Dendritic cell treated with granulocyte-macrophage colony-stimulating factor and Interleukin-4, amounts not matched to agents 40 ng/mL and 50 ng/mL, for 4 days (primary cell): ENCODE results near the gene APOL4.

ENCODE experiments used
- H3K27ac Mint-ChIP-seq: one replicate; pipeline ENCODE4 v1.8.0; 2022; ENCODE audit warnings: mild to moderate bottlenecking, mixed read lengths
- H3K27me3 Mint-ChIP-seq: one replicate; pipeline ENCODE4 v1.8.0; 2022; ENCODE audit warnings: mild to moderate bottlenecking, mixed read lengths
- H3K36me3 Mint-ChIP-seq: one replicate; pipeline ENCODE4 v1.8.0; 2022; ENCODE audit warnings: low read depth, mixed read lengths
- H3K4me1 Mint-ChIP-seq: one replicate; pipeline ENCODE4 v1.8.0; 2022; ENCODE audit warnings: low read depth, mixed read lengths
- H3K4me3 Mint-ChIP-seq: one replicate; pipeline ENCODE4 v1.8.0; 2022; ENCODE audit warnings: mild to moderate bottlenecking, moderate library complexity, mixed read lengths
- H3K9me3 Mint-ChIP-seq: one replicate; pipeline ENCODE4 v1.8.0; 2022; ENCODE audit warnings: mixed read lengths
- intact Hi-C: fragments of 100-400 bp; cut with micrococcal nuclease; formaldehyde crosslinking; loops from one replicate; pipeline ENCODE4 v1.15.0; 2022

APOL4 gene

DNA sequence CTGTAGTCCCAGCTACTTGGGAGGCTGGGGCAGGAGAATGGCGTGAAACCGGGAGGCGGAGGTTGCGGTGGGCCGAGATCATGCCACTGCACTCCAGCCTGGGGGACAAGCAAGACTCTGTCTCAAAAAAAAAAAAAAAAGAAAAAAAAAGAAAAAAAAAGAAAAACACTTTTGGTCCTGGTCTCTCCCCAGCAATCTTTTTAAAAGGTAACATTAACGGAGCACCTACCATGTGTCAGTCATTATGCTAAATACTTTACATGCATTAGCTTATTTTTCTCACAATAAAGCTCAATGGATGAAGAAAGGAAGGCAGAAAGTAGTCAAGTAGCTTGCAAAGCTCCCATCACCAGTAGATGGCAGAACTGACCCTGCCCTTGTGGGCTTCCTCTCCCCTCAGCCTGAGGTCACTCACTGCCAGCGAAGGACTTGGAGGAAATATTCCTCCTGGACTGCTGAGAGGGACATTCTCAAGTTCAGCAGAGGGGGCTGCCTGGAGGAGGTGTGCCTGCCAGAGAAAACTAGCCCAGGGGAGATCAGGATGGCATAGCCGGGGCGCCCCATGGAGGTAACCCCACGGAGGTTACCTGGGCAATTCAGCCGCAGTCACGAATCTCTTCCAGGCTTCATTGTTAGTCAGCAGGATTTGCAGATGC, 56.6 kb downstream of the APOL4 start:
- no peaks in the 10 kb centered on the region for H3K27me3 Mint-ChIP-seq
- no peak overlapping the region for H3K4me3 Mint-ChIP-seq
- intact Hi-C loops: loop anchor here (1.0 kb wide), 1 partner anchor 35 kb away; no protein-coding TSS in a partner anchor
- H3K4me1 Mint-ChIP-seq: peaks cover 33% of the 10 kb centered on the region
- no peak overlapping the region for H3K27ac Mint-ChIP-seq
- no peaks in the 10 kb centered on the region for H3K9me3 Mint-ChIP-seq
- peaks cover 68% of the 10 kb centered on the region for H3K36me3 Mint-ChIP-seq

DNA sequence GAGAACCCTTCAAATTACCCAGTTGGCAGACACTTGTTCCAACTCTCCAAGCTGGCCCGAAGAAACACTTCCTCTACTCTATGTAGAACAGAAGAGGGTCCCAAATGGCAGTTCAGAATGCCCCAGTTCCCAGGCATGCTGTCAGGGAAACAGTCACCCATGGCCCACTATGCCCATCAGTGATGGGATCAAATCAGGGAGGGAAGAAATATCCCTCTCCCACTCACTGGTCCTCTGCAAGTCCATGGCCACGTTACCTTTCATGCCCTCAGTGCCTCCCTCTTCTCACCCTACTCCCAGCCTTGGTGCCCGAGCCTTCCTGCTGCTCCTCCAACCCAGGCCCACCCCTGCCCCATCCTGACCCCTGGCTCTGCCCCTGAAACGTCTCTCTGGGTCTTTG, 57.7 kb downstream of the APOL4 start:
- intact Hi-C loops: no loop called here

GRCh38 chr22:36143066-36143815, 58.4 kb downstream of the APOL4 start:
- intact Hi-C loops: no loop called here
- Mint-ChIP-seq H3K27me3 (no peaks in the 10 kb centered on the region), H3K4me1 (peaks cover 28% of the 10 kb centered on the region), H3K27ac (no peak overlapping the region), H3K9me3 (no peaks in the 10 kb centered on the region), H3K36me3 (peaks cover 58% of the 10 kb centered on the region), H3K4me3 (no peak overlapping the region)

More for the DNA sequence above, 57.7 kb downstream of the APOL4 start:
- no peaks in the 10 kb centered on the region for H3K27me3 Mint-ChIP-seq
- H3K36me3 Mint-ChIP-seq: peaks cover 65% of the 10 kb centered on the region
- H3K4me1 Mint-ChIP-seq: peaks cover 32% of the 10 kb centered on the region
- H3K9me3 Mint-ChIP-seq: no peaks in the 10 kb centered on the region
- H3K4me3 Mint-ChIP-seq: no peak overlapping the region
- no peak overlapping the region for H3K27ac Mint-ChIP-seq

DNA sequence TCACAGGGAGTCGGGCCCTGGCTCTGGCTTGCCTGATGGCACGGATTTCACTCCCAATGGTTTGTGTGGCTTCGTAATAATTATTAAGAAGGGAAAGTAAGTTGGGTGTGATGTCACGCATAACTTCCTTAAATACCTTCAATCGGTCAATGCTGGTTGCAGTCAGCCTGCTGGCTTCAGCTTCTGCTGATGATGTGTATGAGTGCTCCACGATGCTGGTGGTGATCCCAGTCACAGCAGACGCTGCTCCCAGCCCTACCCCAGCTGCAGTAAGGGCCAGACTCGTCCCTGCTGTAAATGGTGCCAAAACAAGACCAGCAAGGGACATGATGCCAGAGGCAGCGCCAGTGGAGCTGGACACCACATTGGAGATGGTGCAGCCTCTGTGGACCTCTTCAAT, 60.1 kb downstream of the APOL4 start:
- H3K27ac Mint-ChIP-seq: no peak overlapping the region
- intact Hi-C loops: no loop called here
- no peaks in the 10 kb centered on the region for H3K27me3 Mint-ChIP-seq
- H3K4me3 Mint-ChIP-seq: no peak overlapping the region
- peaks cover 25% of the 10 kb centered on the region for H3K4me1 Mint-ChIP-seq
- no peaks in the 10 kb centered on the region for H3K9me3 Mint-ChIP-seq
- peaks cover 46% of the 10 kb centered on the region for H3K36me3 Mint-ChIP-seq
